WI38 (cell line): ENCODE results near the gene TUBB2B.

Source experiments
- H3K4me3 ChIP-seq: 2 replicates; pipeline ENCODE4 v1.5.1; 2011; ENCODE audit warnings: low read depth, mild to moderate bottlenecking, control low read depth, low read length
- TF ChIP-seq, protein P1 (sequence below): IDR thresholded peaks from 2 replicates; pipeline ENCODE4 v1.5.1; 2012; ENCODE audit warnings: low read depth, mild to moderate bottlenecking, control low read depth, low read length

The TUBB2B gene

GRCh38 chr6:3263096-3263495 lies 35.6 kb upstream of the TUBB2B start:
- no peak overlapping the region for H3K4me3 ChIP-seq
- TF ChIP-seq, protein P1, sequence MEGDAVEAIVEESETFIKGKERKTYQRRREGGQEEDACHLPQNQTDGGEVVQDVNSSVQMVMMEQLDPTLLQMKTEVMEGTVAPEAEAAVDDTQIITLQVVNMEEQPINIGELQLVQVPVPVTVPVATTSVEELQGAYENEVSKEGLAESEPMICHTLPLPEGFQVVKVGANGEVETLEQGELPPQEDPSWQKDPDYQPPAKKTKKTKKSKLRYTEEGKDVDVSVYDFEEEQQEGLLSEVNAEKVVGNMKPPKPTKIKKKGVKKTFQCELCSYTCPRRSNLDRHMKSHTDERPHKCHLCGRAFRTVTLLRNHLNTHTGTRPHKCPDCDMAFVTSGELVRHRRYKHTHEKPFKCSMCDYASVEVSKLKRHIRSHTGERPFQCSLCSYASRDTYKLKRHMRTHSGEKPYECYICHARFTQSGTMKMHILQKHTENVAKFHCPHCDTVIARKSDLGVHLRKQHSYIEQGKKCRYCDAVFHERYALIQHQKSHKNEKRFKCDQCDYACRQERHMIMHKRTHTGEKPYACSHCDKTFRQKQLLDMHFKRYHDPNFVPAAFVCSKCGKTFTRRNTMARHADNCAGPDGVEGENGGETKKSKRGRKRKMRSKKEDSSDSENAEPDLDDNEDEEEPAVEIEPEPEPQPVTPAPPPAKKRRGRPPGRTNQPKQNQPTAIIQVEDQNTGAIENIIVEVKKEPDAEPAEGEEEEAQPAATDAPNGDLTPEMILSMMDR = no peak

GRCh38 chr6:3261921-3262320 lies 34.5 kb upstream of the TUBB2B start:
- TF ChIP-seq, protein P1 = no peak
- no peak overlapping the region for H3K4me3 ChIP-seq

- H3K4me3 ChIP-seq = no peak overlapping the region
- TF ChIP-seq, protein P1 = no peak
Observed at GRCh38 chr6:3261518-3261820, 34.0 kb upstream of the TUBB2B start.

DNA sequence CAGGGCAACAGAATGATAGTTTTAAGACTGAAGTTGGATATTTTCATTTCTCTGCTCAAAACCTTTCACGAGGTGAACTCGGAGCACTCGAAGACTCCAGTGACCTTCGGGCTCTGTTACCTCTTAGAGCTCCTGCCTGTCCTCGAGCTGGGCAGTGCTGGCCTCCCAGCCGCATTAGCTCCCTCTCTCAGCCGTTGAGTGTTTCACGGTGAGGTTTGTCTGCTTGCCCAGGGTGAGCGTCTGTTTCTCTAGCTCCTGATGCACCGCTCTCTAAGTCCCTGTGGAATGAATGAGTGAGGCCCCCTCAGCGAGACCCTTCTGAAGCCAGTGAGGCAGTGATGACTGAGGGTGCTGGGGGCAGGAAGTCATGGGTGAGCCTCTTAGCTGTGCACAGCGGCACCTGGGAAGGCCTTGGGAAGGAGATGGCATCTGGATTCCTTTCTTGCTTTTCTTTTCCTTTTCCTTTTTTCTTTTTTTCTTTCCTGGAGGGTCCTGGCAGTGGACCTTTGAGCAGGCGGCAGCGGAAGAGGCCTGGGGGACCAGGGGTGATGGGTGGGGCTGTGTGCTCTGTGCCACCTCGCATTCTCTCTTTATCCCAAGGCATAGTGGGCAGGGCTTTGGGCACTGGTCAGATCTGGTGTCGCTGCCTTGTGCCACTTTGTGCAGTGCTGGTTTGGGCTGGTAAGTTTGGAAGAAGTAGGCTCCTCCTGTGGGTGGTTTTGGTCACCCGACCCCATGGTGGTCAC lies 33.5 kb upstream of the TUBB2B start:
- TF ChIP-seq, protein P1 = no peak
- no peak overlapping the region for H3K4me3 ChIP-seq

- H3K4me3 ChIP-seq = peak overlapping the region; percentile 86; the same call in 1 of the 2 replicates
- TF ChIP-seq, protein P1 = no peak
Observed at GRCh38 chr6:3260296-3260695, 32.8 kb upstream of the TUBB2B start.

GRCh38 chr6:3259491-3259958 lies 32.1 kb upstream of the TUBB2B start:
- H3K4me3 ChIP-seq = peak overlapping the region; percentile 86
- TF ChIP-seq, protein P1 = no peak

- H3K4me3 ChIP-seq = peak within 1 kb of the TSS; percentile 86
- TF ChIP-seq, protein P1 = no peak
Observed at GRCh38 chr6:3258720-3259490, 31.5 kb upstream of the TUBB2B start, which contains the start of gene PSMG4. Gene PSMG4, plus strand, starts transcription at chr6:3258947. Its CDS starts 76 bp downstream, at chr6:3259023.
